Transverse colon (tissue), 4 donors: Measurements from ENCODE around the gene RALGPS1. TPM values are rescaled to one million over a fixed set of nuclear protein-coding genes. Genes with fewer than 3 reads are reported as not detected.

Experiments used
- DNase-seq: peaks from one replicate; pipeline ENCODE4 v3.0.0-alpha.2; 2019
- H3K27ac ChIP-seq, 4 donors: fragments of 200-600 bp; sonication (generic); 2 replicates each; pipeline ENCODE4 v1.5.1; 2016 to 2018; ENCODE audit warnings: inconsistent platforms in 4 of 4
- H3K27me3 ChIP-seq: fragments of 200-600 bp; sonication (generic); 2 replicates; pipeline ENCODE4 v1.5.1; 2017; ENCODE audit warnings: inconsistent platforms
- H3K36me3 ChIP-seq, 4 donors: fragments of 200-600 bp; sonication (generic); 2 replicates each; pipeline ENCODE4 v1.5.1; 2017 to 2019; ENCODE audit warnings: inconsistent platforms in 4 of 4
- H3K4me1 ChIP-seq, 4 donors: fragments of 200-600 bp; sonication (generic); 2 replicates each; pipeline ENCODE4 v1.5.1; 2017 to 2020; ENCODE audit warnings: inconsistent platforms in 4 of 4
- H3K4me3 ChIP-seq, 4 donors: fragments of 200-600 bp; sonication (generic); 1 replicate in 1 of 4; 2 replicates in 3 of 4; pipeline versions ENCODE4 v1.5.1 to v1.6.1; 2017 to 2019; ENCODE audit warnings: inconsistent platforms in 4 of 4
- H3K9me3 ChIP-seq, 2 donors: fragments of 200-600 bp; sonication (generic); 2 replicates each; pipeline ENCODE4 v1.5.1; 2017 to 2019; ENCODE audit warnings: inconsistent platforms in 2 of 2
- CTCF ChIP-seq, 5 experiments: fragments of 200-600 bp in 3 of 5; fragments of 450-650 bp in 2 of 5; sonication (generic) in 3 of 5; IDR thresholded peaks; 1 replicate in 2 of 5; 2 replicates in 3 of 5; pipeline ENCODE4 v1.5.1; 2016 to 2017; ENCODE audit warnings: antibody characterized with exemption in 5 of 5, inconsistent platforms in 3 of 5, mild to moderate bottlenecking in 2 of 5, moderate library complexity in 1 of 5
- EP300 ChIP-seq: sonication (generic); formaldehyde crosslinking; IDR thresholded peaks from one replicate; pipeline ENCODE4 v1.6.1; 2017; ENCODE audit warnings: antibody characterized with exemption, low read depth
- POLR2A ChIP-seq: fragments of 450-650 bp; IDR thresholded peaks from one replicate; pipeline ENCODE4 v1.6.1; 2016; ENCODE audit warnings: antibody characterized with exemption, mild to moderate bottlenecking, moderate library complexity
- POLR2AphosphoS5 ChIP-seq, 3 donors: sonication (generic); formaldehyde crosslinking; IDR thresholded peaks; one replicate each; pipeline ENCODE4 v1.6.1; 2016; ENCODE audit warnings: antibody characterized with exemption in 3 of 3
- WGBS, 2 donors: methylation state at CpG; one replicate each; pipeline ENCODE4 v1.1.5; 2018; ENCODE audit warnings: low coverage in 1 of 2; 5-methylcytosine and 5-hydroxymethylcytosine counted together
- in situ Hi-C, 4 donors: fragments of 200-750 bp; cut with MboI; loops; one replicate each; pipeline versions ENCODE4 v1.15.0 to v1.15.1; 2017; ENCODE audit warnings: low sequenced_read_pairs in 3 of 4, low pct_ligation_motif_present in 1 of 4, low pct_unique_long_range_greater_than_20kb in 1 of 4
- intact Hi-C: fragments of 100-400 bp; cut with DNase I; formaldehyde crosslinking; loops from one replicate; pipeline ENCODE4 v1.15.1; 2023; ENCODE audit warnings: low total_unique reads
- total RNA-seq, 4 donors: library from RNA; depleted of rRNA; stranded (reverse); fragments of >200 nt; gene quantifications; one replicate each; pipeline ENCODE4 v1.1.0, GENCODE V29; 2016

RALGPS1 gene
- total RNA-seq, 4 donors from 2014 or later, result 46.0 to 119 (median 87.6) TPM

GRCh38 chr9:126916909-126917308, 2.3 kb downstream of the RALGPS1 start:
- H3K27me3 ChIP-seq, result peaks cover under 1% of the 10 kb centered on the region
- H3K9me3 ChIP-seq, result no peaks in the 10 kb centered on the region
- H3K4me3 ChIP-seq, result no peak overlapping the region
- intact Hi-C loops, result no loop called here
- H3K36me3 ChIP-seq, result no peaks in the 10 kb centered on the region
- no peak for TF ChIP-seq POLR2A
- peaks cover 0 to 16% (median 8%) of the 10 kb centered on the region in 4 donors for H3K4me1 ChIP-seq
- DNase-seq, result no peak
- H3K27ac ChIP-seq, result no peak overlapping the region
- WGBS, 2 donors, result 91 to 100% methylated on average over 1 to 2 of the region's 2 CpGs
- in situ Hi-C loops, result no loop called here

DNA sequence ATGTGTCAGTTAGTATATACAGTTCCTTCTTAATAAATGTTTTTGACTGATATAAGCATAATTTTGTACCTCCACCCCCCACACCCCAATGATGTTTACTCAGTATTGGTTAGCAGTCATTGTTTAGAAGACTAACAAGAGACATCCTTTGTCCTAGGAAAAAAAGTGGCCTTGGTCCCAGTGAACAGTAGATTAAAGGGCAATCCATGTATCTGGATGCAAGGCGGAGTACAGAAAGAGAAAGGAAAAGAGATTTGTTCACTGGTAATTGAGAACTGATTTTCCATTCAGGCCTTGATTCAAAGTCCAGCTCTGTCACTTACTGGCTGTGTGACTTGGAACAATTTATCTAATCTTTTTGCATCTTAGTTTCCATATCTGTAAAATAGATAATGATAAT, 4.6 kb downstream of the RALGPS1 start:
- intact Hi-C loops (no loop called here), in situ Hi-C loops (no loop called here)
- TF ChIP-seq POLR2A (no peak), POLR2AphosphoS5 (IDR thresholded peaks at IDR 0.05) (no peak)
- 46 to 57% methylated on average over 1 of the region's 1 CpG for WGBS, 2 donors
- DNase-seq, result no peak
- no peaks in the 10 kb centered on the region for H3K27me3 ChIP-seq
- no peaks in the 10 kb centered on the region for H3K36me3 ChIP-seq
- H3K4me1 ChIP-seq, result peaks cover 0 to 13% (median 6%) of the 10 kb centered on the region in 4 donors
- H3K4me3 ChIP-seq, result no peak overlapping the region
- no peaks in the 10 kb centered on the region for H3K9me3 ChIP-seq
- H3K27ac ChIP-seq, result no peak overlapping the region

- in situ Hi-C loops, result no loop called here
- H3K27me3 ChIP-seq, result no peaks in the 10 kb centered on the region
These were observed 11.3 kb downstream of the RALGPS1 start for GRCh38 chr9:126925876-126926275.

DNA sequence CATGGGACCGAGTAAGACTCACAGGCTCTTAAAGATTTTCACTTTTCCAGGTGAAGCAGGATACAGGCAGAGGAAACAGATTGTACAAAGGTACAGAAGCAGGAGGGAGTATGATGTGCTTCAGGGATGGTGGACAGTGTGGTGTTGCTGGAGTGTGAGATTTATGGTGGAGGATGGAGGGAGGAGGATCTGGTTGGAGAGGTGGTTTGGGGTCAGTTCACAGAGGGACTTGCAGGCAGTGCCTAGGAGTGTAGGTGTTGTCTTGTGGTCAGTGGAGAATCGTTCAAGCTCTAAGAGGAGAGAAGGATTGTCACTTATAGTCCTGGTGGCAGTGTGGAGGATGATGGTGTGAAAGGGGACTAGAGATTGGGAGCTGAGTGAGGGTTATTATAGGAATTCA, 11.8 kb downstream of the RALGPS1 start:
- no peak overlapping the region for H3K27ac ChIP-seq
- DNase-seq, result no peak
- no peak for TF ChIP-seq CTCF (IDR thresholded peaks at IDR 0.05)
- no peak for TF ChIP-seq POLR2A
- TF ChIP-seq POLR2AphosphoS5 (IDR thresholded peaks at IDR 0.05), result no peak
- TF ChIP-seq EP300, result no peak
- H3K27me3 ChIP-seq, result no peaks in the 10 kb centered on the region
- in situ Hi-C loops (no loop called here), intact Hi-C loops (no loop called here)
- no peak overlapping the region for H3K4me3 ChIP-seq
- no peaks in the 10 kb centered on the region for H3K4me1 ChIP-seq
- 70 to 81% methylated on average over 2 of the region's 2 CpGs for WGBS, 2 donors
- H3K9me3 ChIP-seq, result no peaks in the 10 kb centered on the region
- H3K36me3 ChIP-seq, result no peaks in the 10 kb centered on the region

More at GRCh38 chr9:126925876-126926275, 11.3 kb downstream of the RALGPS1 start:
- DNase-seq, result no peak
- no peak for TF ChIP-seq POLR2A
- TF ChIP-seq POLR2AphosphoS5 (IDR thresholded peaks at IDR 0.05), result no peak
- TF ChIP-seq CTCF (IDR thresholded peaks at IDR 0.05), result no peak
- TF ChIP-seq EP300, result no peak
- Histone ChIP-seq H3K4me1 (no peaks in the 10 kb centered on the region), H3K27ac (no peak overlapping the region), H3K9me3 (no peaks in the 10 kb centered on the region), H3K4me3 (no peak overlapping the region), H3K36me3 (no peaks in the 10 kb centered on the region)
- intact Hi-C loops, result no loop called here

DNA sequence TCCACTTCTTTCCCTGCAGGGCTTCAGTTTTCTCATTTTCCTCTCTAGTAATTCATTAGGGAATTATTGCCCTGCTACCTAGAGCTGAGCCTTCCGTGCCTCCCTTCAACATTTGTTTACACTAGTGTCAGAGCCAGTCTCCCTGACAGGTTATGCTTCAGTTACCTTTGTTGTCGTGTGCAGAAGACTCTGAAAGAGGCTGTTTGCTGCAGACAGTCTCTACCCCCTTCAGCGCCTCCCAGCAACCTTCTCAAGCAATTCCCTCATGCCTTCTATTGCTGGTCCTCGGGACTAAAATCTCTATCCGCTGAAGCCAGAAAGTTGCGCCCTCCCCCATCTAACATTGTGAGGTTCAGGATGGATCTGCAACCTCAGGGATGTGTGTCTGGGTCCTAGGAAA, 12.8 kb downstream of the RALGPS1 start:
- Histone ChIP-seq H3K4me1 (no peaks in the 10 kb centered on the region), H3K4me3 (no peak overlapping the region), H3K36me3 (no peaks in the 10 kb centered on the region), H3K27ac (no peak overlapping the region), H3K9me3 (no peaks in the 10 kb centered on the region), H3K27me3 (no peaks in the 10 kb centered on the region)
- WGBS, 2 donors, result 63 to 73% methylated on average over 5 to 6 of the region's 6 CpGs
- no peak for DNase-seq
- in situ Hi-C loops, result no loop called here
- intact Hi-C loops, result no loop called here
- TF ChIP-seq POLR2AphosphoS5 (IDR thresholded peaks at IDR 0.05) (no peak), CTCF (IDR thresholded peaks at IDR 0.05) (no peak), POLR2A (no peak), EP300 (no peak)
